ENCODE measurements around the gene ZNF330. TPM values are rescaled to one million over a fixed set of nuclear protein-coding genes. Genes with fewer than 3 reads are reported as not detected.

The ZNF330 gene
- total and polyA plus RNA-seq, 2 of the 4 experiments (the other 2 are of a cell fraction): 27.2 to 34.1 TPM

DNA sequence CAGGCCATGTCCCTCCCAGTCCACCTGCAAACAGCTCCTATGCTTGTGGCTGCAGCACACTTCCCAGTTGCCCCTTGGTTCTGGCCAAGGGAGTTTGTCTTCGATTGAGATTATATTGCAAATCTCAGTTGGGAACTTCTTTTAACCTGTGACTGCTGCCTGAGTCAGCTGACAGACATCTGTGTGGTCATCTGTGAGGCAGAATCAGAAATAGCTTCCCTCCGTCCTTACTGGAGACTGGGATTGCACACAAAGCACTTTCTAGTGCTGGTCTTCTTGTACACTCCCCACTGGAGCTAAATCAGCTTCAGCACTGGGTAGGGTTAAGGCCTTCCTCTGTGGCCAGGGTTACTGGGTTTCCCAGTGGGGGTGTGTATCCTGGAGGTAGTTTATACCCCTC lies 34.3 kb downstream of the ZNF330 start:
- Histone ChIP-seq H2BK120ac (ENCODE audit: low read depth, low read length) (no peak overlapping the region), H4K91ac (ENCODE audit: insufficient read depth, low read depth, low read length) (no peak overlapping the region), H2BK15ac (ENCODE audit: low read depth, low read length) (no peak overlapping the region), H3K9ac (ENCODE audit: low read depth, low read length) (no peak overlapping the region), H3K9me3 (ENCODE audit: control insufficient read depth, insufficient read depth, low read length) (no peaks in the 10 kb centered on the region), H3K4me1 (ENCODE audit: control insufficient read depth, insufficient read depth, low read length) (no peaks in the 10 kb centered on the region), H4K8ac (ENCODE audit: low read depth in 2 of 2, low read length in 2 of 2) (no peak overlapping the region), H3K4me2 (ENCODE audit: low read depth, low read length) (no peak overlapping the region), H3K79me1 (ENCODE audit: low read depth in 1 of 2, low read length in 2 of 2) (no peaks in the 10 kb centered on the region), H3K27ac (ENCODE audit: insufficient read depth, low read length) (no peak overlapping the region), H2AK9ac (replicated peaks; ENCODE audit: low read depth, low read length, poor library complexity) (no peak overlapping the region), H3K27me3 (ENCODE audit: control insufficient read depth, insufficient read depth, low read length) (no peaks in the 10 kb centered on the region), H3K9me1 (ENCODE audit: insufficient read depth, low read length) (peaks cover 5% of the 10 kb centered on the region; the same call in 1 of the 2 replicates), H3K4me3 (ENCODE audit: insufficient read depth, low read depth, low read length) (no peak overlapping the region), H4K20me1 (ENCODE audit: insufficient read depth, low read length) (no peaks in the 10 kb centered on the region), H3K23ac (ENCODE audit: low read depth, low read length) (no peak overlapping the region; the same call in 1 of the 2 replicates), H2BK5ac (ENCODE audit: low read depth, low read length, poor library complexity, severe bottlenecking) (no peak overlapping the region), H3K18ac (ENCODE audit: low read depth, low read length) (no peak overlapping the region), H2AFZ (replicated peaks; ENCODE audit: low read length, poor library complexity) (peak overlapping the region; percentile 82), H4K5ac (ENCODE audit: low read depth, low read length) (no peak overlapping the region), H2BK20ac (ENCODE audit: low read depth, low read length) (no peak overlapping the region), H2AK5ac (ENCODE audit: low read depth, low read length) (no peak overlapping the region), H3K14ac (replicated peaks; ENCODE audit: low read depth, low read length) (no peak overlapping the region; the same call in 1 of the 2 replicates), H3K56ac (ENCODE audit: extremely low read depth, insufficient read depth, low read length) (no peak overlapping the region), H3K36me3 (ENCODE audit: control insufficient read depth, insufficient read depth, low read length) (no peaks in the 10 kb centered on the region), H3K4ac (ENCODE audit: low read depth, low read length) (no peak overlapping the region)
- POLR2A ChIA-PET (ENCODE audit: unreplicated experiment): no interaction called here
- ATAC-seq (ENCODE audit: low read depth): no peak
- peak; percentile 46 for DNase-seq
- BruUV-seq (replicated peaks): no TSS peak
- TF ChIP-seq MAFK (IDR thresholded peaks at IDR 0.05; ENCODE audit: low read depth, low read length): 0 out of 2 replicates have a peak, but pooled peaks have one; percentile 12
- TF ChIP-seq, protein P1, sequence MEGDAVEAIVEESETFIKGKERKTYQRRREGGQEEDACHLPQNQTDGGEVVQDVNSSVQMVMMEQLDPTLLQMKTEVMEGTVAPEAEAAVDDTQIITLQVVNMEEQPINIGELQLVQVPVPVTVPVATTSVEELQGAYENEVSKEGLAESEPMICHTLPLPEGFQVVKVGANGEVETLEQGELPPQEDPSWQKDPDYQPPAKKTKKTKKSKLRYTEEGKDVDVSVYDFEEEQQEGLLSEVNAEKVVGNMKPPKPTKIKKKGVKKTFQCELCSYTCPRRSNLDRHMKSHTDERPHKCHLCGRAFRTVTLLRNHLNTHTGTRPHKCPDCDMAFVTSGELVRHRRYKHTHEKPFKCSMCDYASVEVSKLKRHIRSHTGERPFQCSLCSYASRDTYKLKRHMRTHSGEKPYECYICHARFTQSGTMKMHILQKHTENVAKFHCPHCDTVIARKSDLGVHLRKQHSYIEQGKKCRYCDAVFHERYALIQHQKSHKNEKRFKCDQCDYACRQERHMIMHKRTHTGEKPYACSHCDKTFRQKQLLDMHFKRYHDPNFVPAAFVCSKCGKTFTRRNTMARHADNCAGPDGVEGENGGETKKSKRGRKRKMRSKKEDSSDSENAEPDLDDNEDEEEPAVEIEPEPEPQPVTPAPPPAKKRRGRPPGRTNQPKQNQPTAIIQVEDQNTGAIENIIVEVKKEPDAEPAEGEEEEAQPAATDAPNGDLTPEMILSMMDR (conservative IDR thresholded peaks at IDR 0.05; ENCODE audit: low read depth, low read length): no peak
- TF ChIP-seq, protein P2, sequence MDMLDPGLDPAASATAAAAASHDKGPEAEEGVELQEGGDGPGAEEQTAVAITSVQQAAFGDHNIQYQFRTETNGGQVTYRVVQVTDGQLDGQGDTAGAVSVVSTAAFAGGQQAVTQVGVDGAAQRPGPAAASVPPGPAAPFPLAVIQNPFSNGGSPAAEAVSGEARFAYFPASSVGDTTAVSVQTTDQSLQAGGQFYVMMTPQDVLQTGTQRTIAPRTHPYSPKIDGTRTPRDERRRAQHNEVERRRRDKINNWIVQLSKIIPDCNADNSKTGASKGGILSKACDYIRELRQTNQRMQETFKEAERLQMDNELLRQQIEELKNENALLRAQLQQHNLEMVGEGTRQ (IDR thresholded peaks at IDR 0.05; ENCODE audit: low read depth, low read length): no peak
- no peak for TF ChIP-seq MAZ (IDR thresholded peaks at IDR 0.05; ENCODE audit: borderline replicate concordance, low read depth, low read length)
- WGBS, 2 experiments (ENCODE audit: extremely low coverage in 2 of 2, insufficient read length in 1 of 2): 61% methylated on average over 2 of the region's 2 CpGs; no CpG with 5 or more reads in 1 of the 2 experiments
- in situ Hi-C loops (cut with MboI; ENCODE audit: low sequenced_read_pairs) (no loop called here), dilution Hi-C loops (cut with HindIII; ENCODE audit: low sequenced_read_pairs, unreplicated experiment) (no loop called here), intact Hi-C loops (cut with micrococcal nuclease) (no loop called here)
- CTCF ChIA-PET: interaction anchor here (0.5 kb wide), 1 partner anchor 45 kb away, joined by 4 read pairs; no protein-coding TSS in a partner anchor

All from IMR-90 (cell line).